Measurements from ENCODE around the gene GBP1.
"Not testable (repeated sequence)": the region's sequence is repeated elsewhere in the genome, so short reads cannot be mapped to it uniquely, and the experiment has no call there.

- TF ChIP-seq CTCF, POLR2A (IDR thresholded peaks at IDR 0.05): not testable (repeated sequence)
These were observed 31.0 kb downstream of the GBP1 start for GRCh38 chr1:89034004-89034403.
